ENCODE data around the gene PIP4K2A. TPM values are rescaled to one million over a fixed set of nuclear protein-coding genes. Genes with fewer than 3 reads are reported as not detected.

The PIP4K2A gene
- polyA plus RNA-seq, 2 donors: 4.0 to 6.1 TPM

- H3K36me3 ChIP-seq (ENCODE audit: control insufficient read depth in 2 of 2, insufficient read depth in 2 of 2, low read length in 1 of 2): peaks cover 3% of the 10 kb centered on the region in 2 donors
- no peaks in the 10 kb centered on the region for H3K9me3 ChIP-seq (ENCODE audit: control insufficient read depth in 2 of 2, insufficient read depth in 1 of 2, low read depth in 1 of 2, low read length in 1 of 2)
- peaks cover 3 to 6% of the 10 kb centered on the region in 2 donors for H3K4me1 ChIP-seq (ENCODE audit: control insufficient read depth in 2 of 2, insufficient read depth in 2 of 2, low read length in 1 of 2)
- 70 to 77% methylated on average over 6 of the region's 6 CpGs for WGBS, 2 donors
- H3K27ac ChIP-seq (ENCODE audit: low read depth in 2 of 2, low read length in 1 of 2): peak overlapping the region in 1 of 2 donors; percentile 3
- no peak overlapping the region for H3K4me3 ChIP-seq (ENCODE audit: low read depth in 1 of 2, low read length in 2 of 2)
- H3K27me3 ChIP-seq (ENCODE audit: control insufficient read depth in 1 of 2, insufficient read depth in 2 of 2, low read length in 2 of 2): no peaks in the 10 kb centered on the region
These were observed 108.2 kb downstream of the PIP4K2A start for GRCh38 chr10:22606164-22606614.

GRCh38 chr10:22605168-22605567, 109.2 kb downstream of the PIP4K2A start:
- no peaks in the 10 kb centered on the region for H3K27me3 ChIP-seq (ENCODE audit: control insufficient read depth in 1 of 2, insufficient read depth in 2 of 2, low read length in 2 of 2)
- H3K9me3 ChIP-seq (ENCODE audit: control insufficient read depth in 2 of 2, insufficient read depth in 1 of 2, low read depth in 1 of 2, low read length in 1 of 2): no peaks in the 10 kb centered on the region
- no peak overlapping the region for H3K4me3 ChIP-seq (ENCODE audit: low read depth in 1 of 2, low read length in 2 of 2)
- peaks cover 3% of the 10 kb centered on the region in 2 donors for H3K36me3 ChIP-seq (ENCODE audit: control insufficient read depth in 2 of 2, insufficient read depth in 2 of 2, low read length in 1 of 2)
- H3K27ac ChIP-seq (ENCODE audit: low read depth in 2 of 2, low read length in 1 of 2): no peak overlapping the region
- peaks cover 3 to 8% of the 10 kb centered on the region in 2 donors for H3K4me1 ChIP-seq (ENCODE audit: control insufficient read depth in 2 of 2, insufficient read depth in 2 of 2, low read length in 1 of 2)
- 36 to 56% methylated on average over 4 of the region's 4 CpGs for WGBS, 2 donors

GRCh38 chr10:22604344-22605126, 109.8 kb downstream of the PIP4K2A start:
- 87% methylated on average over 15 of the region's 15 CpGs for WGBS, 2 donors
- H3K27ac ChIP-seq (ENCODE audit: low read depth in 2 of 2, low read length in 1 of 2): peak overlapping the region in 1 of 2 donors; percentile 2
- H3K4me1 ChIP-seq (ENCODE audit: control insufficient read depth in 2 of 2, insufficient read depth in 2 of 2, low read length in 1 of 2): peaks cover 3 to 8% of the 10 kb centered on the region in 2 donors
- H3K36me3 ChIP-seq (ENCODE audit: control insufficient read depth in 2 of 2, insufficient read depth in 2 of 2, low read length in 1 of 2): peaks cover 3% of the 10 kb centered on the region in 2 donors
- H3K9me3 ChIP-seq (ENCODE audit: control insufficient read depth in 2 of 2, insufficient read depth in 1 of 2, low read depth in 1 of 2, low read length in 1 of 2): no peaks in the 10 kb centered on the region
- H3K27me3 ChIP-seq (ENCODE audit: control insufficient read depth in 1 of 2, insufficient read depth in 2 of 2, low read length in 2 of 2): no peaks in the 10 kb centered on the region
- H3K4me3 ChIP-seq (ENCODE audit: low read depth in 1 of 2, low read length in 2 of 2): no peak overlapping the region

- Histone ChIP-seq H3K36me3 (ENCODE audit: control insufficient read depth in 2 of 2, insufficient read depth in 2 of 2, low read length in 1 of 2) (peaks cover 3% of the 10 kb centered on the region in 2 donors), H3K9me3 (ENCODE audit: control insufficient read depth in 2 of 2, insufficient read depth in 1 of 2, low read depth in 1 of 2, low read length in 1 of 2) (no peaks in the 10 kb centered on the region), H3K4me1 (ENCODE audit: control insufficient read depth in 2 of 2, insufficient read depth in 2 of 2, low read length in 1 of 2) (peaks cover 3 to 8% of the 10 kb centered on the region in 2 donors), H3K27ac (ENCODE audit: low read depth in 2 of 2, low read length in 1 of 2) (no peak overlapping the region), H3K4me3 (ENCODE audit: low read depth in 1 of 2, low read length in 2 of 2) (no peak overlapping the region), H3K27me3 (ENCODE audit: control insufficient read depth in 1 of 2, insufficient read depth in 2 of 2, low read length in 2 of 2) (no peaks in the 10 kb centered on the region)
- WGBS, 2 donors: 93 to 96% methylated on average over 3 of the region's 3 CpGs
These were observed 110.8 kb downstream of the PIP4K2A start for GRCh38 chr10:22603581-22603980.

- H3K27ac ChIP-seq (ENCODE audit: low read depth in 2 of 2, low read length in 1 of 2): no peak overlapping the region
These were observed 112.8 kb downstream of the PIP4K2A start for GRCh38 chr10:22601618-22602017.

GRCh38 chr10:22599636-22600228, 114.6 kb downstream of the PIP4K2A start:
- no peak overlapping the region for H3K27ac ChIP-seq (ENCODE audit: low read depth in 2 of 2, low read length in 1 of 2)
- no peaks in the 10 kb centered on the region for H3K27me3 ChIP-seq (ENCODE audit: control insufficient read depth in 1 of 2, insufficient read depth in 2 of 2, low read length in 2 of 2)
- H3K4me1 ChIP-seq (ENCODE audit: control insufficient read depth in 2 of 2, insufficient read depth in 2 of 2, low read length in 1 of 2): peaks cover 2 to 8% of the 10 kb centered on the region in 2 donors
- WGBS, 2 donors: 85 to 89% methylated on average over 11 of the region's 11 CpGs
- no peak overlapping the region for H3K4me3 ChIP-seq (ENCODE audit: low read depth in 1 of 2, low read length in 2 of 2)
- peaks cover 0 to 3% of the 10 kb centered on the region in 2 donors for H3K36me3 ChIP-seq (ENCODE audit: control insufficient read depth in 2 of 2, insufficient read depth in 2 of 2, low read length in 1 of 2)
- no peaks in the 10 kb centered on the region for H3K9me3 ChIP-seq (ENCODE audit: control insufficient read depth in 2 of 2, insufficient read depth in 1 of 2, low read depth in 1 of 2, low read length in 1 of 2)

More at GRCh38 chr10:22601618-22602017, 112.8 kb downstream of the PIP4K2A start:
- peaks cover 0 to 3% of the 10 kb centered on the region in 2 donors for H3K36me3 ChIP-seq (ENCODE audit: control insufficient read depth in 2 of 2, insufficient read depth in 2 of 2, low read length in 1 of 2)
- H3K4me3 ChIP-seq (ENCODE audit: low read depth in 1 of 2, low read length in 2 of 2): no peak overlapping the region
- peaks cover 3 to 8% of the 10 kb centered on the region in 2 donors for H3K4me1 ChIP-seq (ENCODE audit: control insufficient read depth in 2 of 2, insufficient read depth in 2 of 2, low read length in 1 of 2)
- no peaks in the 10 kb centered on the region for H3K27me3 ChIP-seq (ENCODE audit: control insufficient read depth in 1 of 2, insufficient read depth in 2 of 2, low read length in 2 of 2)
- no peaks in the 10 kb centered on the region for H3K9me3 ChIP-seq (ENCODE audit: control insufficient read depth in 2 of 2, insufficient read depth in 1 of 2, low read depth in 1 of 2, low read length in 1 of 2)
- WGBS, 2 donors: 95% methylated on average over 5 of the region's 5 CpGs

GRCh38 chr10:22599048-22599561, 115.3 kb downstream of the PIP4K2A start:
- H3K36me3 ChIP-seq (ENCODE audit: control insufficient read depth in 2 of 2, insufficient read depth in 2 of 2, low read length in 1 of 2): no peaks in the 10 kb centered on the region
- peaks cover 0 to 8% of the 10 kb centered on the region in 2 donors for H3K4me1 ChIP-seq (ENCODE audit: control insufficient read depth in 2 of 2, insufficient read depth in 2 of 2, low read length in 1 of 2)
- no peaks in the 10 kb centered on the region for H3K9me3 ChIP-seq (ENCODE audit: control insufficient read depth in 2 of 2, insufficient read depth in 1 of 2, low read depth in 1 of 2, low read length in 1 of 2)
- no peak overlapping the region for H3K27ac ChIP-seq (ENCODE audit: low read depth in 2 of 2, low read length in 1 of 2)
- no peaks in the 10 kb centered on the region for H3K27me3 ChIP-seq (ENCODE audit: control insufficient read depth in 1 of 2, insufficient read depth in 2 of 2, low read length in 2 of 2)
- H3K4me3 ChIP-seq (ENCODE audit: low read depth in 1 of 2, low read length in 2 of 2): no peak overlapping the region
- 41 to 54% methylated on average over 4 of the region's 4 CpGs for WGBS, 2 donors

- Histone ChIP-seq H3K4me1 (ENCODE audit: control insufficient read depth in 2 of 2, insufficient read depth in 2 of 2, low read length in 1 of 2) (peaks cover 0 to 8% of the 10 kb centered on the region in 2 donors), H3K27me3 (ENCODE audit: control insufficient read depth in 1 of 2, insufficient read depth in 2 of 2, low read length in 2 of 2) (no peaks in the 10 kb centered on the region), H3K36me3 (ENCODE audit: control insufficient read depth in 2 of 2, insufficient read depth in 2 of 2, low read length in 1 of 2) (no peaks in the 10 kb centered on the region), H3K9me3 (ENCODE audit: control insufficient read depth in 2 of 2, insufficient read depth in 1 of 2, low read depth in 1 of 2, low read length in 1 of 2) (no peaks in the 10 kb centered on the region), H3K4me3 (ENCODE audit: low read depth in 1 of 2, low read length in 2 of 2) (no peak overlapping the region), H3K27ac (ENCODE audit: low read depth in 2 of 2, low read length in 1 of 2) (no peak overlapping the region)
- WGBS, 2 donors: 82 to 87% methylated on average over 3 of the region's 3 CpGs
These were observed 115.9 kb downstream of the PIP4K2A start for GRCh38 chr10:22598478-22598877.

- Histone ChIP-seq H3K27me3 (ENCODE audit: control insufficient read depth in 1 of 2, insufficient read depth in 2 of 2, low read length in 2 of 2) (no peaks in the 10 kb centered on the region), H3K4me3 (ENCODE audit: low read depth in 1 of 2, low read length in 2 of 2) (no peak overlapping the region), H3K36me3 (ENCODE audit: control insufficient read depth in 2 of 2, insufficient read depth in 2 of 2, low read length in 1 of 2) (no peaks in the 10 kb centered on the region), H3K27ac (ENCODE audit: low read depth in 2 of 2, low read length in 1 of 2) (no peak overlapping the region), H3K4me1 (ENCODE audit: control insufficient read depth in 2 of 2, insufficient read depth in 2 of 2, low read length in 1 of 2) (peaks cover 0 to 8% of the 10 kb centered on the region in 2 donors), H3K9me3 (ENCODE audit: control insufficient read depth in 2 of 2, insufficient read depth in 1 of 2, low read depth in 1 of 2, low read length in 1 of 2) (no peaks in the 10 kb centered on the region)
- 69 to 71% methylated on average over 5 of the region's 5 CpGs for WGBS, 2 donors
These were observed 117.2 kb downstream of the PIP4K2A start for GRCh38 chr10:22597138-22597537.

All from esophagus (tissue), 2 donors.